ENCODE measurements around the gene GMCL2.

DNA sequence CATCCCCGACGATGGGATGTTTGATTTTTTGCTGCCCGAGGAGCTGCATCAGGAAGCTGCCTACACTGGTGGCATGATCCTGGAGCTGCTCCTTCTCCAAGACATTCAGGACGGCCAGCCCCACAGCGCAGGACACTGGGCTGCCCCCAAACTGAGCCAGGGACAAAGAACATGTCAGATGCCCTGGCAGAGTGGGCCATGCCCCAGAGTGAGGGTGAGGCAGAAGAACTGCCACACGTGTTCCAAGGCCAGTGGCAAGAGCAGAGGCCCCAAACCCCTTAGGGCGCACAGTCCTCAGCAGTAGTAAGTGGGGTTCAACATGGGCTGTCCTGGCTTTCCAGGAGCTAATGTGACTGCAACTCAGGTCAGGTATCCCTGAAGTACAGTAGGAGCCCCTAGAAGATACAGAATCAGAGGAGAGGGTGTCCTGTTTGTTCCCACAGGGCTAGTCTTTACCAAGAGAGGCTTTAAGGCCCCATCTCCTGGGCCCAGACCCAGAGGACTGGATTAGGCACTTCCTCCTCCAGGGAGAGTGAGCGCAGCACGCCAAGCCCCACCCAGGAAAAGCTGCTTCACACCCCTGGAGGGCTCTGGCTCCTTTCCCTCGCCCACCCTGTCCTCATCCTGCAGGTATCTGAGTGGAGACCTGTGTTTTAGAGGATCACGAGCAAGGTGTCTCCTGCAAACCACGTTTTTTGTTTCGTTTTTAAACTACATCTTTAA lies 28.3 kb upstream of the GMCL2 start:
- TF ChIP-seq, protein P1, sequence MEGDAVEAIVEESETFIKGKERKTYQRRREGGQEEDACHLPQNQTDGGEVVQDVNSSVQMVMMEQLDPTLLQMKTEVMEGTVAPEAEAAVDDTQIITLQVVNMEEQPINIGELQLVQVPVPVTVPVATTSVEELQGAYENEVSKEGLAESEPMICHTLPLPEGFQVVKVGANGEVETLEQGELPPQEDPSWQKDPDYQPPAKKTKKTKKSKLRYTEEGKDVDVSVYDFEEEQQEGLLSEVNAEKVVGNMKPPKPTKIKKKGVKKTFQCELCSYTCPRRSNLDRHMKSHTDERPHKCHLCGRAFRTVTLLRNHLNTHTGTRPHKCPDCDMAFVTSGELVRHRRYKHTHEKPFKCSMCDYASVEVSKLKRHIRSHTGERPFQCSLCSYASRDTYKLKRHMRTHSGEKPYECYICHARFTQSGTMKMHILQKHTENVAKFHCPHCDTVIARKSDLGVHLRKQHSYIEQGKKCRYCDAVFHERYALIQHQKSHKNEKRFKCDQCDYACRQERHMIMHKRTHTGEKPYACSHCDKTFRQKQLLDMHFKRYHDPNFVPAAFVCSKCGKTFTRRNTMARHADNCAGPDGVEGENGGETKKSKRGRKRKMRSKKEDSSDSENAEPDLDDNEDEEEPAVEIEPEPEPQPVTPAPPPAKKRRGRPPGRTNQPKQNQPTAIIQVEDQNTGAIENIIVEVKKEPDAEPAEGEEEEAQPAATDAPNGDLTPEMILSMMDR (conservative IDR thresholded peaks at IDR 0.05): no peak
- TF ChIP-seq ZFX (IDR thresholded peaks at IDR 0.05): no peak

Data from C4-2B (cell line).